Mesothelial cell of epicardium (in vitro differentiated cells): Measurements from ENCODE around the gene STMN1. TPM values are rescaled to one million over a fixed set of nuclear protein-coding genes. Genes with fewer than 3 reads are reported as not detected.

Experiments
- DNase-seq, 2 experiments: peaks; one replicate each; pipeline ENCODE4 v3.0.0; 2021; ENCODE audit warnings: low spot score in 2 of 2; ENCODE audit not compliant: unreplicated experiment in 2 of 2
- H3K27ac Mint-ChIP-seq: 2 replicates; pipeline ENCODE4 v1.8.0; 2021; ENCODE audit warnings: mixed read lengths
- H3K27me3 Mint-ChIP-seq: 2 replicates; pipeline ENCODE4 v1.8.0; 2021; ENCODE audit warnings: low read depth, mixed read lengths
- H3K36me3 Mint-ChIP-seq: 2 replicates; pipeline ENCODE4 v1.8.0; 2021; ENCODE audit warnings: mixed read lengths
- H3K4me1 Mint-ChIP-seq: 2 replicates; pipeline ENCODE4 v1.8.0; 2021; ENCODE audit warnings: mixed read lengths
- H3K4me3 Mint-ChIP-seq: 2 replicates; pipeline ENCODE4 v1.8.0; 2021; ENCODE audit warnings: mild to moderate bottlenecking, moderate library complexity, mixed read lengths
- H3K9me3 Mint-ChIP-seq: 2 replicates; pipeline ENCODE4 v1.8.0; 2021; ENCODE audit warnings: mixed read lengths
- total RNA-seq: library from RNA; stranded (reverse); gene quantifications from 3 replicates; pipeline ENCODE4 v1.2.1, GENCODE V29; 2021
- TF ChIP-seq, protein P1 (sequence below): fragments of 200-600 bp; sonication (generic); IDR thresholded peaks from one replicate; pipeline ENCODE4 v1.5.0; 2021; ENCODE audit warnings: antibody characterized with exemption; ENCODE audit not compliant: unreplicated experiment

Gene STMN1
- total RNA-seq, 1 donor from 2014 or later, result 472 TPM

DNA sequence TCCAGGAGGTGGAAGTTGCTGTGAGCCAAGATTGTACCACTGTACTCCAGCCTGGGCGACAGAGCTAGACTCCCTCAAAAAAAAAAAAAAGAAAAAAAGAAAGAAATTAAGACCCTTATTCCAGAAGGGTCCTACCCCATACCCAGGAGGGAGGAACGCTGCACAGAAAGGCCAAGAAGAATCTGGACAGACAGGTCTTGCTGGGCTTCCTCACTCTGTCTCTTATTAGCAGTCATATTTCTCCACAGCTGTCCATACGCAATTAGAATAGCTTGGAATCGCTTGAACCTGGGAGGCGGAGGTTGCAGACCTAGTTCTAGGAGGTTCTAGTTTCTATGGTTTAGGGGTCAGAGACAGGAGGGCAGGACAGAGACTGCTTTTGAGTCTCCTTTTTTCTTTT lies 27.5 kb downstream of the STMN1 start:
- no peaks in the 10 kb centered on the region for H3K9me3 Mint-ChIP-seq
- H3K27me3 Mint-ChIP-seq, result no peaks in the 10 kb centered on the region
- H3K27ac Mint-ChIP-seq, result peak overlapping the region; percentile 79
- no peaks in the 10 kb centered on the region for H3K36me3 Mint-ChIP-seq
- no peak for DNase-seq
- TF ChIP-seq, protein P1, sequence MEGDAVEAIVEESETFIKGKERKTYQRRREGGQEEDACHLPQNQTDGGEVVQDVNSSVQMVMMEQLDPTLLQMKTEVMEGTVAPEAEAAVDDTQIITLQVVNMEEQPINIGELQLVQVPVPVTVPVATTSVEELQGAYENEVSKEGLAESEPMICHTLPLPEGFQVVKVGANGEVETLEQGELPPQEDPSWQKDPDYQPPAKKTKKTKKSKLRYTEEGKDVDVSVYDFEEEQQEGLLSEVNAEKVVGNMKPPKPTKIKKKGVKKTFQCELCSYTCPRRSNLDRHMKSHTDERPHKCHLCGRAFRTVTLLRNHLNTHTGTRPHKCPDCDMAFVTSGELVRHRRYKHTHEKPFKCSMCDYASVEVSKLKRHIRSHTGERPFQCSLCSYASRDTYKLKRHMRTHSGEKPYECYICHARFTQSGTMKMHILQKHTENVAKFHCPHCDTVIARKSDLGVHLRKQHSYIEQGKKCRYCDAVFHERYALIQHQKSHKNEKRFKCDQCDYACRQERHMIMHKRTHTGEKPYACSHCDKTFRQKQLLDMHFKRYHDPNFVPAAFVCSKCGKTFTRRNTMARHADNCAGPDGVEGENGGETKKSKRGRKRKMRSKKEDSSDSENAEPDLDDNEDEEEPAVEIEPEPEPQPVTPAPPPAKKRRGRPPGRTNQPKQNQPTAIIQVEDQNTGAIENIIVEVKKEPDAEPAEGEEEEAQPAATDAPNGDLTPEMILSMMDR, result no peak
- no peak overlapping the region for H3K4me3 Mint-ChIP-seq
- peaks cover 40% of the 10 kb centered on the region for H3K4me1 Mint-ChIP-seq

DNA sequence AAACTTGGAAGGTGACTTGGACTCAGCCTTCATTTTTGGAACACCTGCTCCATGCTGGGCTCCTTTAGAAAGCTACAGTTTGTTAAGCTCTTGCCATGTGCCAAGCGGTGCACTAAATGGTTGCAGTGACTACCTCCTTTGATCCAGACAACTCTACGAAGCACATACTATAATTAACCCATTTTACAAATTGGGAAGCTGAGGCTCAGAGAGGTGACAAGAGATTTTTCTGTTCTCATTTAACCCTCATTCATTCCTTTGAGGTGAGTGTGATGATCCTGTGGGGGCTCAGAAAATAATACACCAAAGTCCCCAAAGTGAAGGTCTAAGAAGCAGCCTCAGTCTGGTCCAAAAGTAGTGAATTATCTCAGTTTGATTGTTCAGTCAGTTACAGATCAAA lies 29.1 kb downstream of the STMN1 start:
- Mint-ChIP-seq H3K4me3 (no peak overlapping the region), H3K27me3 (no peaks in the 10 kb centered on the region), H3K36me3 (no peaks in the 10 kb centered on the region), H3K4me1 (peaks cover 49% of the 10 kb centered on the region), H3K27ac (peak overlapping the region; percentile 76), H3K9me3 (no peaks in the 10 kb centered on the region)
- DNase-seq, result no peak
- TF ChIP-seq, protein P1, result no peak

DNA sequence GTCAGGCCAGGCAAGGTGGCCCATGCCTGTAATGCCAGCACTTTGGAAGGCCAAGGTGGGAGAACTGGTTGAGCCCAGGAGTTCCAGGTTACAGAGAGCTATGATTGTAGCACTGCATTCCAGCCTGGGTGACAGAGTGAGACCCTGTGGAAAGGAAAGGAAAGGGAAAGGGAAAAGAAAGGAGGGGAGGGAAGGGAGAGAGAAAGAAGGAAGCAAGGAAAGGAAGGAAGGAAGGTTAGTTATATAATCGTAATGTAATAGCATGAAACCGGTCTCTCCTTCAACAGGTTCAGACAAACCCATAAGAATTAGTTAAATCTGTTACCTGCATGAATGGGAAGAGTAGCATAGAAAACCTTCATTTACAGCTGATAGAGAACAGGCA lies 29.5 kb downstream of the STMN1 start:
- no peak for DNase-seq
- H3K36me3 Mint-ChIP-seq, result no peaks in the 10 kb centered on the region
- H3K4me3 Mint-ChIP-seq, result no peak overlapping the region
- peak overlapping the region; percentile 94 for H3K27ac Mint-ChIP-seq
- no peaks in the 10 kb centered on the region for H3K27me3 Mint-ChIP-seq
- TF ChIP-seq, protein P1, result no peak
- H3K9me3 Mint-ChIP-seq, result no peaks in the 10 kb centered on the region
- H3K4me1 Mint-ChIP-seq, result peaks cover 50% of the 10 kb centered on the region

DNA sequence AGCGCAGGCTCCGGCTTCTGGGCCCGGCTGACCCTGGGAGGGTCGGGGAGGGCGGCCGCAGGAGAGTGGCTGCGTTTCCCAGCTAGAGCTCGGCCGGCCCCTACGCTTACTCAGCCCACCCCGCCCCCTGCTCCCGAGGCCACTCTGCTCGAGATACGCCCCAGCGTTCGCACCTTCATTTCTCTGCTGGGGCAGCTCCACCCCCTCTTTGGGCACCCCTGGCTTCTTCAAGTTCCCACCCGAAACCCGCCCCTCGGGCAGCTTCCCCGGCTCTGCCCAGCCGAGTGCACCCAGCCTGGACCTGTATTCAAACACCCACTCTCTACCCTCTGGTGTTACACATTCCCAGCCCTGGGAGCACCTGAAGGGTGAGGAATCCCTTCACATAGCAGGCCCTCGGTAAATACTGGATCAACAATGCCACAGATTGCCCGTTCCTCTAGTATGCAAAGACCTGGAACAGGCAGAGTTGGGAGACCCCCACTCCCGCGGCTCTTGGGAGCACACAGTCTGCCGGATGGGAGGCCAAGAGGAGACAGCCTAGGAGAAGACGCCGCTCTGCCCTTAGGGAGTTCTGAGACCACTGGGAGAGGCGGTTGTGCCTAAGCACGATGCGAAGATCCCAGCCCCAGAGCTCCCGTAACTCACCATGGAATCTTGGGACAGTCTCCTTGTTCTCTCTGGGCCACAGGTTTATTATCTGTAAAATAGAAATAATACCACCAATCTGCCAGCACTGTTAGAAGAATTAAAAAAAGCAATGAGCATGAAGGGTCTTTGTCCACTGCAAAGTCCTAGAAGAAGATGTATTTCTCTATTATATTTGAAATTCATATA lies 30.1 kb downstream of the STMN1 start:
- peak in 1 of 2 experiments; percentile 47 for DNase-seq
- H3K36me3 Mint-ChIP-seq, result no peaks in the 10 kb centered on the region
- H3K27ac Mint-ChIP-seq, result peak overlapping the region; percentile 94
- peak overlapping the region; percentile 62 for H3K4me3 Mint-ChIP-seq
- H3K27me3 Mint-ChIP-seq, result no peaks in the 10 kb centered on the region
- H3K9me3 Mint-ChIP-seq, result no peaks in the 10 kb centered on the region
- peaks cover 54% of the 10 kb centered on the region for H3K4me1 Mint-ChIP-seq
- TF ChIP-seq, protein P1, result no peak

DNA sequence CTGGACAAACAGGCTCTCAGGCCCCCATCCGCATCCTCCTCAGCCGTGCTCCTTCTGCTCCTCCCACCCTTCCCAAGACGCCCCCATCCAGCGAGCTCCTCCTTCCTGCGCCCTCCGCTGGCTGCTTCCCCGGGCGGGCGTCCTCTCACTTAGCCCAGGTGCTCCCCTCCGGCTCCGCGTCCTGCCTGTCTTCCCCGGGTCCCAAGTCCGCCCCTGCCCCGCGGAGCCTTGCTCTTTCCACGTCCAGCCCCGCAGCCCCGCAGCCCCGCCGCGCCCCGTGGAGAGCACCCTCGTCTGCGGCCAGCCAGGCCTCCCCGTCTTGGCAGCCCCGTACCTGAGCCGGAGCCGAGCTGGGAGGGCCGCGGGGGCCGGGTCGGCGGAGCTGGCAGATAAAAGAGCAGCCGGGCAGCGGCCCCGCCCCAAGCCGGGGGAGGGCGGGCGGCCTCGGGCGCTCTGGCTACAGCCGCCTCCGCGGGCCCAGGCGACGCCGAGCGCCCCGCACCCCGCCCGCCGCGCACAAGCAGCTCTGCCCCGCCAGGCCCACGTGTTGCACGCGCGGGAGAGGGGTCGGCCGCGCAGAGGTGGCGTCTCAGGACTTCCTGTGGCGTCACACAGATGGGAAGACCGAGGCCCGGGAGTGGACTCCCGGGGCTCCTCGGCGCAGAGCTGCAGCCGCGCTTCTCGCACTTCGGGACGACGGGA lies 30.9 kb downstream of the STMN1 start, which contains the start of gene PAQR7:
Gene PAQR7, minus strand, starts transcription at position 555 of the 702 bp plus-strand sequence. CDS start 11,869 bp downstream, outside the sequence.
- H3K36me3 Mint-ChIP-seq, result peaks cover 2% of the 10 kb centered on the region
- no peaks in the 10 kb centered on the region for H3K9me3 Mint-ChIP-seq
- DNase-seq, result peak; percentile 65 to 79
- H3K27me3 Mint-ChIP-seq, result no peaks in the 10 kb centered on the region
- TF ChIP-seq, protein P1, result no peak
- peak within 1 kb of the TSS; percentile 96 for H3K27ac Mint-ChIP-seq
- peaks cover 53% of the 10 kb centered on the region for H3K4me1 Mint-ChIP-seq
- H3K4me3 Mint-ChIP-seq, result peak within 1 kb of the TSS; percentile 82
